GM19193 (cell line): ENCODE data around the gene NEUROG2.

Experiments used
- POLR2A ChIP-seq: IDR thresholded peaks from 4 replicates; pipeline ENCODE4 v1.6.1; 2011; ENCODE audit not compliant: insufficient read depth, insufficient read length; ENCODE audit errors: extremely low read depth

NEUROG2 gene

GRCh38 chr4:112516066-112516470 lies at the start of gene NEUROG2:
Gene NEUROG2 (minus strand): TSS chr4:112516180. CDS start chr4:112515475, 705 bp downstream.
- no peak for TF ChIP-seq POLR2A

- no peak for TF ChIP-seq POLR2A
Measured at GRCh38 chr4:112564706-112565270, 48.8 kb upstream of the NEUROG2 start.

GRCh38 chr4:112563431-112564200 lies 47.6 kb upstream of the NEUROG2 start:
- no peak for TF ChIP-seq POLR2A

- no peak for TF ChIP-seq POLR2A
Measured at GRCh38 chr4:112562254-112562879, 46.4 kb upstream of the NEUROG2 start.

- no peak for TF ChIP-seq POLR2A
Measured at GRCh38 chr4:112560084-112560483, 44.1 kb upstream of the NEUROG2 start.

GRCh38 chr4:112559053-112559452 lies 43.1 kb upstream of the NEUROG2 start:
- no peak for TF ChIP-seq POLR2A

- TF ChIP-seq POLR2A: no peak
Measured at GRCh38 chr4:112557676-112558411, 41.9 kb upstream of the NEUROG2 start.

- no peak for TF ChIP-seq POLR2A
Measured at GRCh38 chr4:112552668-112553067, 36.7 kb upstream of the NEUROG2 start.

GRCh38 chr4:112550728-112551127 lies 34.7 kb upstream of the NEUROG2 start:
- TF ChIP-seq POLR2A: no peak

GRCh38 chr4:112546476-112546875 lies 30.5 kb upstream of the NEUROG2 start:
- no peak for TF ChIP-seq POLR2A

- TF ChIP-seq POLR2A: no peak
Measured at GRCh38 chr4:112545346-112545745, 29.4 kb upstream of the NEUROG2 start.

GRCh38 chr4:112540695-112541094 lies 24.7 kb upstream of the NEUROG2 start:
- no peak for TF ChIP-seq POLR2A

- no peak for TF ChIP-seq POLR2A
Measured at GRCh38 chr4:112536123-112536522, 20.1 kb upstream of the NEUROG2 start.

- TF ChIP-seq POLR2A: no peak
Measured at GRCh38 chr4:112532267-112532666, 16.3 kb upstream of the NEUROG2 start.

GRCh38 chr4:112531146-112531545 lies 15.2 kb upstream of the NEUROG2 start:
- TF ChIP-seq POLR2A: no peak
